WTC11 (cell line): ENCODE measurements around the gene ADCY3. TPM values are rescaled to one million over a fixed set of nuclear protein-coding genes. Genes with fewer than 3 reads are reported as not detected.

Experiments used
- ATAC-seq: fragments of 200-7000 bp; cut with Tn5 transposase; 2 replicates; pipeline ENCODE4 v1.10.0; 2021; ENCODE audit warnings: mild to moderate bottlenecking, moderate library complexity
- CTCF ChIA-PET: fragments of 300-600 bp; sonication (Branson Sonifier 250); formaldehyde crosslinking; loops from one replicate; lab custom pipeline; 2021; ENCODE audit warnings: antibody characterized with exemption; lab: Charles Lee
- POLR2A ChIA-PET: fragments of 350-600 bp; sonication (Branson Sonifier 250); formaldehyde crosslinking; loops from one replicate; lab custom pipeline; 2021; ENCODE audit warnings: antibody characterized with exemption; lab: Charles Lee
- DNase-seq: peaks from one replicate; pipeline ENCODE4 v3.0.0; 2021; ENCODE audit warnings: low spot score
- H3K27ac Mint-ChIP-seq: 2 replicates; pipeline ENCODE4 v1.8.0; 2021; ENCODE audit warnings: mixed read lengths
- H3K27me3 Mint-ChIP-seq: 2 replicates; pipeline ENCODE4 v1.8.0; 2021; ENCODE audit warnings: low read depth, mild to moderate bottlenecking, moderate library complexity, mixed read lengths
- H3K36me3 Mint-ChIP-seq: 2 replicates; pipeline ENCODE4 v1.8.0; 2021; ENCODE audit warnings: mixed read lengths
- H3K4me1 Mint-ChIP-seq: 2 replicates; pipeline ENCODE4 v1.8.0; 2022; ENCODE audit warnings: mixed read lengths
- H3K4me3 Mint-ChIP-seq: 2 replicates; pipeline ENCODE4 v1.8.0; 2021; ENCODE audit warnings: mild to moderate bottlenecking, moderate library complexity, mixed read lengths
- H3K9me3 Mint-ChIP-seq: 2 replicates; pipeline ENCODE4 v1.8.0; 2021; ENCODE audit warnings: mixed read lengths
- CREB1 ChIP-seq: sonication (generic); formaldehyde crosslinking; IDR thresholded peaks from 2 replicates; pipeline ENCODE4 v1.8.0; 2023; ENCODE audit warnings: mild to moderate bottlenecking, missing genetic modification reagents
- CREM ChIP-seq: sonication (generic); formaldehyde crosslinking; IDR thresholded peaks from 2 replicates; pipeline ENCODE4 v1.8.1; 2022; ENCODE audit warnings: mild to moderate bottlenecking, missing genetic modification reagents, moderate library complexity
- FOXJ3 ChIP-seq: sonication (generic); formaldehyde crosslinking; IDR thresholded peaks from 2 replicates; pipeline ENCODE4 v1.9.0; 2021; ENCODE audit warnings: missing genetic modification reagents, mild to moderate bottlenecking, borderline replicate concordance
- GABPB1 ChIP-seq: sonication (generic); formaldehyde crosslinking; IDR thresholded peaks from 2 replicates; pipeline ENCODE4 v1.8.1; 2023; ENCODE audit warnings: mild to moderate bottlenecking, missing genetic modification reagents
- HMGA2 ChIP-seq: fragments of 250-450 bp; sonication (Bioruptor Pico); IDR thresholded peaks from 2 replicates; pipeline ENCODE4 v1.4.0; 2021; ENCODE audit warnings: mild to moderate bottlenecking, moderate library complexity
- IRF1 ChIP-seq: sonication (generic); formaldehyde crosslinking; IDR thresholded peaks from 2 replicates; pipeline ENCODE4 v1.8.0; 2023; ENCODE audit warnings: missing genetic modification reagents
- MAX ChIP-seq: sonication (generic); formaldehyde crosslinking; IDR thresholded peaks from 2 replicates; pipeline ENCODE4 v1.8.0; 2022; ENCODE audit warnings: mild to moderate bottlenecking, missing genetic modification reagents
- MXD4 ChIP-seq: fragments of 250-450 bp; sonication (Bioruptor Pico); IDR thresholded peaks from 2 replicates; pipeline ENCODE4 v1.8.0; 2021; ENCODE audit warnings: mild to moderate bottlenecking, moderate library complexity, borderline replicate concordance
- NFYB ChIP-seq: sonication (generic); formaldehyde crosslinking; conservative IDR thresholded peaks from 2 replicates; pipeline ENCODE4 v1.8.0; 2022; ENCODE audit warnings: low read depth, missing genetic modification reagents
- NR1H2 ChIP-seq: sonication (generic); formaldehyde crosslinking; IDR thresholded peaks from 2 replicates; pipeline ENCODE4 v1.9.0; 2021; ENCODE audit warnings: mild to moderate bottlenecking, moderate library complexity, missing genetic modification reagents
- OVOL2 ChIP-seq: fragments of 250-450 bp; sonication (Bioruptor Pico); IDR thresholded peaks from 2 replicates; pipeline ENCODE4 v1.9.0; 2021; ENCODE audit warnings: mild to moderate bottlenecking, borderline replicate concordance
- RELA ChIP-seq: sonication (generic); formaldehyde crosslinking; IDR thresholded peaks from 2 replicates; pipeline ENCODE4 v1.8.1; 2022; ENCODE audit warnings: missing genetic modification reagents, mild to moderate bottlenecking, borderline replicate concordance
- RORB ChIP-seq: fragments of 250-450 bp; sonication (Bioruptor Pico); IDR thresholded peaks from 2 replicates; pipeline ENCODE4 v1.9.0; 2021; ENCODE audit warnings: mild to moderate bottlenecking
- SMAD3 ChIP-seq: sonication (generic); formaldehyde crosslinking; IDR thresholded peaks from 2 replicates; pipeline ENCODE4 v1.8.0; 2022; ENCODE audit warnings: missing genetic modification reagents, mild to moderate bottlenecking, borderline replicate concordance
- SMAD4 ChIP-seq: sonication (generic); formaldehyde crosslinking; IDR thresholded peaks from 2 replicates; pipeline ENCODE4 v1.8.0; 2022; ENCODE audit warnings: mild to moderate bottlenecking, missing genetic modification reagents
- TEAD1 ChIP-seq: sonication (generic); formaldehyde crosslinking; IDR thresholded peaks from 2 replicates; pipeline ENCODE4 v1.8.0; 2022; ENCODE audit warnings: mild to moderate bottlenecking, missing genetic modification reagents
- ZNF232 ChIP-seq: sonication (generic); formaldehyde crosslinking; IDR thresholded peaks from 2 replicates; pipeline ENCODE4 v1.8.0; 2022; ENCODE audit warnings: mild to moderate bottlenecking, missing genetic modification reagents
- total RNA-seq: library from RNA; stranded (reverse); gene quantifications from 3 replicates; pipeline ENCODE4 v1.2.3, GENCODE V29; 2021
- TF ChIP-seq, protein P1 (sequence below): fragments of 250-450 bp; sonication (Bioruptor Pico); IDR thresholded peaks from 2 replicates; pipeline ENCODE4 v2.1.2; 2022; ENCODE audit warnings: mild to moderate bottlenecking, moderate library complexity
- TF ChIP-seq, protein P2 (sequence below): sonication (generic); formaldehyde crosslinking; IDR thresholded peaks from 2 replicates; pipeline ENCODE4 v1.8.0; 2023; ENCODE audit warnings: mild to moderate bottlenecking, missing genetic modification reagents
- TF ChIP-seq, protein P3 (sequence below): sonication (generic); formaldehyde crosslinking; IDR thresholded peaks from 2 replicates; pipeline ENCODE4 v1.8.1; 2023; ENCODE audit warnings: mild to moderate bottlenecking, missing genetic modification reagents, moderate library complexity
- TF ChIP-seq, protein P4 (sequence below): fragments of 250-450 bp; sonication (Bioruptor Pico); IDR thresholded peaks from 2 replicates; pipeline ENCODE4 v1.9.0; 2021; ENCODE audit warnings: mild to moderate bottlenecking
- TF ChIP-seq, protein P5 (sequence below): sonication (generic); formaldehyde crosslinking; IDR thresholded peaks from 2 replicates; pipeline ENCODE4 v1.8.1; 2023; ENCODE audit warnings: mild to moderate bottlenecking, missing genetic modification reagents

Gene ADCY3
- total RNA-seq, 1 experiment from 2014 or later, result 37.1 TPM

DNA sequence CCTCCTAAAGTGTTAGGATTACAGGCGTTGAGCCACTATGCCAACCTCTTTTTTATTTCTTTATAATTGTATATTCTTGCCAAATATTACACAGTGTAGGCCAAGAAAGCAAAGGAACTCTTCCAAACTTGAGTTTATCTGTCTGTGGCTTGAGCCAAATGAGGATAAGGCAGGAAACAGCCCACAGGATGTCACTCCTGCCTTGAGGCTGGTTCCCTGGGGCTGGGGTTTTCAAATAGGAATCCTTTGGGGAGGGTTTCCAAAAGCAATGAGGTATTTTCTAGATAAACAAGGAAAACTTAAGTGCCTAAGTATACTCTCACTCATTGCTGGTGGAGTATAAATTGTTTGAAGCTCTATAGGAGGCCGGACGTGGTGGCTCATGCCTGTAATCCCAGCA, 56.4 kb downstream of the ADCY3 start:
- Mint-ChIP-seq H3K9me3 (peaks cover 4% of the 10 kb centered on the region), H3K4me3 (no peak overlapping the region), H3K27me3 (no peaks in the 10 kb centered on the region), H3K36me3 (peaks cover 3% of the 10 kb centered on the region; the same call in 1 of the 2 replicates), H3K27ac (no peak overlapping the region)
- ATAC-seq (no peak), DNase-seq (no peak)
- ChIA-PET POLR2A (no interaction called here), CTCF (interaction anchor here (0.5 to 1.3 kb wide), 2 partner anchors 112 to 485 kb away, joined by 3 to 4 read pairs; no protein-coding TSS in a partner anchor)
- TF ChIP-seq, protein P1, sequence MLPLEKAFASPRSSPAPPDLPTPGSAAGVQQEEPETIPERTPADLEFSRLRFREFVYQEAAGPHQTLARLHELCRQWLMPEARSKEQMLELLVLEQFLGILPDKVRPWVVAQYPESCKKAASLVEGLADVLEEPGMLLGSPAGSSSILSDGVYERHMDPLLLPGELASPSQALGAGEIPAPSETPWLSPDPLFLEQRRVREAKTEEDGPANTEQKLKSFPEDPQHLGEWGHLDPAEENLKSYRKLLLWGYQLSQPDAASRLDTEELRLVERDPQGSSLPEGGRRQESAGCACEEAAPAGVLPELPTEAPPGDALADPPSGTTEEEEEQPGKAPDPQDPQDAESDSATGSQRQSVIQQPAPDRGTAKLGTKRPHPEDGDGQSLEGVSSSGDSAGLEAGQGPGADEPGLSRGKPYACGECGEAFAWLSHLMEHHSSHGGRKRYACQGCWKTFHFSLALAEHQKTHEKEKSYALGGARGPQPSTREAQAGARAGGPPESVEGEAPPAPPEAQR (CRISPR knock-in tag), result no peak
- TF ChIP-seq RELA (CRISPR knock-in tag), result no peak
- TF ChIP-seq GABPB1 (CRISPR knock-in tag), result no peak
- no peak for TF ChIP-seq SMAD3
- no peak for TF ChIP-seq IRF1
- no peak for TF ChIP-seq CREM (CRISPR knock-in tag)
- no peak for TF ChIP-seq NFYB (CRISPR knock-in tag)
- no peak for TF ChIP-seq OVOL2 (CRISPR knock-in tag)
- no peak for TF ChIP-seq HMGA2 (CRISPR knock-in tag)
- TF ChIP-seq, protein P2, sequence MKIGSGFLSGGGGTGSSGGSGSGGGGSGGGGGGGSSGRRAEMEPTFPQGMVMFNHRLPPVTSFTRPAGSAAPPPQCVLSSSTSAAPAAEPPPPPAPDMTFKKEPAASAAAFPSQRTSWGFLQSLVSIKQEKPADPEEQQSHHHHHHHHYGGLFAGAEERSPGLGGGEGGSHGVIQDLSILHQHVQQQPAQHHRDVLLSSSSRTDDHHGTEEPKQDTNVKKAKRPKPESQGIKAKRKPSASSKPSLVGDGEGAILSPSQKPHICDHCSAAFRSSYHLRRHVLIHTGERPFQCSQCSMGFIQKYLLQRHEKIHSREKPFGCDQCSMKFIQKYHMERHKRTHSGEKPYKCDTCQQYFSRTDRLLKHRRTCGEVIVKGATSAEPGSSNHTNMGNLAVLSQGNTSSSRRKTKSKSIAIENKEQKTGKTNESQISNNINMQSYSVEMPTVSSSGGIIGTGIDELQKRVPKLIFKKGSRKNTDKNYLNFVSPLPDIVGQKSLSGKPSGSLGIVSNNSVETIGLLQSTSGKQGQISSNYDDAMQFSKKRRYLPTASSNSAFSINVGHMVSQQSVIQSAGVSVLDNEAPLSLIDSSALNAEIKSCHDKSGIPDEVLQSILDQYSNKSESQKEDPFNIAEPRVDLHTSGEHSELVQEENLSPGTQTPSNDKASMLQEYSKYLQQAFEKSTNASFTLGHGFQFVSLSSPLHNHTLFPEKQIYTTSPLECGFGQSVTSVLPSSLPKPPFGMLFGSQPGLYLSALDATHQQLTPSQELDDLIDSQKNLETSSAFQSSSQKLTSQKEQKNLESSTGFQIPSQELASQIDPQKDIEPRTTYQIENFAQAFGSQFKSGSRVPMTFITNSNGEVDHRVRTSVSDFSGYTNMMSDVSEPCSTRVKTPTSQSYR (CRISPR knock-in tag), result no peak
- TF ChIP-seq, all 79 proteins: peak for 0
- H3K4me1 Mint-ChIP-seq, result no peaks in the 10 kb centered on the region

GRCh38 chr2:24861500-24861899, 58.5 kb downstream of the ADCY3 start:
- ATAC-seq (no peak), DNase-seq (no peak)
- Mint-ChIP-seq H3K4me1 (no peaks in the 10 kb centered on the region), H3K9me3 (no peaks in the 10 kb centered on the region), H3K36me3 (peaks cover 2% of the 10 kb centered on the region; the same call in 1 of the 2 replicates), H3K4me3 (no peak overlapping the region), H3K27me3 (no peaks in the 10 kb centered on the region), H3K27ac (no peak overlapping the region)
- no peak for TF ChIP-seq GABPB1 (CRISPR knock-in tag)
- TF ChIP-seq, protein P3, sequence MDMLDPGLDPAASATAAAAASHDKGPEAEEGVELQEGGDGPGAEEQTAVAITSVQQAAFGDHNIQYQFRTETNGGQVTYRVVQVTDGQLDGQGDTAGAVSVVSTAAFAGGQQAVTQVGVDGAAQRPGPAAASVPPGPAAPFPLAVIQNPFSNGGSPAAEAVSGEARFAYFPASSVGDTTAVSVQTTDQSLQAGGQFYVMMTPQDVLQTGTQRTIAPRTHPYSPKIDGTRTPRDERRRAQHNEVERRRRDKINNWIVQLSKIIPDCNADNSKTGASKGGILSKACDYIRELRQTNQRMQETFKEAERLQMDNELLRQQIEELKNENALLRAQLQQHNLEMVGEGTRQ (CRISPR knock-in tag), result no peak
- no peak for TF ChIP-seq ZNF232 (CRISPR knock-in tag)
- TF ChIP-seq, protein P4, sequence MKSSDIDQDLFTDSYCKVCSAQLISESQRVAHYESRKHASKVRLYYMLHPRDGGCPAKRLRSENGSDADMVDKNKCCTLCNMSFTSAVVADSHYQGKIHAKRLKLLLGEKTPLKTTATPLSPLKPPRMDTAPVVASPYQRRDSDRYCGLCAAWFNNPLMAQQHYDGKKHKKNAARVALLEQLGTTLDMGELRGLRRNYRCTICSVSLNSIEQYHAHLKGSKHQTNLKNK (CRISPR knock-in tag), result no peak
- no peak for TF ChIP-seq NR1H2 (CRISPR knock-in tag)
- ChIA-PET POLR2A (no interaction called here), CTCF (no interaction called here)

DNA sequence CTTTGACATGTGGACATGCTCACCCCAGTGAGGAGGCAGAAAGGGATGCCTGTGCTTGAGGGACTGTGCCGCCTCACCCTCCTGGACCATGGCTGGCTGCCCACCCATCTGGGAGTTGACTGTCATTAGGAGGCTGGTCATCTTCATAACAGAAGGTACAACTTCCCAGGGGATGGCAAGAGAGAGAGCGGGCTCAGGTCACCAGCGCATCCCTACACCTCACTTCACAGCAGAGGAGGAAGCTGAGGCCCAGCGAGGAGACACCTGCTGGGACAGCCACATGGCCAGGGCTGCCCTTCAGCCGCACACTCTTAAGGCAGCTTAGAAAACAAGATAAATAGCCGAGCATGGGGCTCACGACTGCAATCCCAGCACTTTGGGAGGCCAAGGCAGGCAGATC, 59.4 kb downstream of the ADCY3 start:
- POLR2A ChIA-PET, result no interaction called here
- Mint-ChIP-seq H3K9me3 (no peaks in the 10 kb centered on the region), H3K4me1 (no peaks in the 10 kb centered on the region), H3K36me3 (peaks cover 6% of the 10 kb centered on the region; the same call in 1 of the 2 replicates), H3K4me3 (no peak overlapping the region), H3K27ac (no peak overlapping the region), H3K27me3 (no peaks in the 10 kb centered on the region)
- ATAC-seq, result no peak
- no peak for DNase-seq
- CTCF ChIA-PET, result interaction anchor here (0.5 to 1.4 kb wide), 2 partner anchors 33 to 361 kb away, joined by 3 read pairs; no protein-coding TSS in a partner anchor
- TF ChIP-seq MXD4 (CRISPR knock-in tag) (no peak), CREB1 (CRISPR knock-in tag) (no peak), RORB (CRISPR knock-in tag) (no peak), ZNF232 (CRISPR knock-in tag) (no peak), MAX (no peak), SMAD4 (no peak), FOXJ3 (no peak), TEAD1 (CRISPR knock-in tag) (no peak)
- TF ChIP-seq, protein P2 (CRISPR knock-in tag), result no peak
- TF ChIP-seq, protein P5, sequence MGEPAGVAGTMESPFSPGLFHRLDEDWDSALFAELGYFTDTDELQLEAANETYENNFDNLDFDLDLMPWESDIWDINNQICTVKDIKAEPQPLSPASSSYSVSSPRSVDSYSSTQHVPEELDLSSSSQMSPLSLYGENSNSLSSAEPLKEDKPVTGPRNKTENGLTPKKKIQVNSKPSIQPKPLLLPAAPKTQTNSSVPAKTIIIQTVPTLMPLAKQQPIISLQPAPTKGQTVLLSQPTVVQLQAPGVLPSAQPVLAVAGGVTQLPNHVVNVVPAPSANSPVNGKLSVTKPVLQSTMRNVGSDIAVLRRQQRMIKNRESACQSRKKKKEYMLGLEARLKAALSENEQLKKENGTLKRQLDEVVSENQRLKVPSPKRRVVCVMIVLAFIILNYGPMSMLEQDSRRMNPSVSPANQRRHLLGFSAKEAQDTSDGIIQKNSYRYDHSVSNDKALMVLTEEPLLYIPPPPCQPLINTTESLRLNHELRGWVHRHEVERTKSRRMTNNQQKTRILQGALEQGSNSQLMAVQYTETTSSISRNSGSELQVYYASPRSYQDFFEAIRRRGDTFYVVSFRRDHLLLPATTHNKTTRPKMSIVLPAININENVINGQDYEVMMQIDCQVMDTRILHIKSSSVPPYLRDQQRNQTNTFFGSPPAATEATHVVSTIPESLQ (CRISPR knock-in tag), result no peak
